C4-2B (cell line): ENCODE results near the gene MAP1B.

Source experiments
- CTCF ChIP-seq: fragments of 450-650 bp; conservative IDR thresholded peaks from 2 replicates; pipeline ENCODE4 v1.5.1; 2017; ENCODE audit warnings: mild to moderate bottlenecking
- ZFX ChIP-seq: fragments of 450-650 bp; IDR thresholded peaks from 2 replicates; pipeline ENCODE4 v1.6.1; 2017

DNA sequence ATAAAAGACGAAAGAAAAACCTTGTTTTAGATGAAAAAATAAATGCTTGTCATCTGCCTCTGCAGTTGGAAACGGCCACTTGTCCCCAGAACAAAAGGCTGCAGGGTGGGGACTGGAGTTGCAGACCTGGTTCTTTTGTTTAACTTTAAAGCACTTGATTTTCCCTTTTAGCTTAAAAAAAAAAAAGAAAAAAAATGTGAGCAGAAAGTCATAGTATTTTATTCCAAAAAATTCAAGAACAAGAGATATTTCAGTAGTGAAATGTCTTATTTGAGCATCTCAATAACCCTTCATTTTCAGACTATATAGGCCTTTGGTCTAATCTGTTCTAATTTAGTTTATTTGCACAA lies 1.8 kb downstream of the MAP1B start:
- TF ChIP-seq CTCF (no peak), ZFX (no peak)
